HL-60/S4 treated with retinoic acid at 250 ng/mL for 4 days and 3 days (cell line): ENCODE measurements around the gene THRB.

Experiments used
- in situ Hi-C: fragments of 300-500 bp; cut with MboI; formaldehyde crosslinking; loops from 2 replicates; pipeline ENCODE4 v1.7.0; 2022; ENCODE audit warnings: low sequenced_read_pairs

THRB gene

GRCh38 chr3:24494618-24495325 is at the start of gene THRB:
THRB (minus strand) TSS chr3:24494850.
- in situ Hi-C loops = no loop called here

GRCh38 chr3:24541935-24542334 is 47.3 kb upstream of the THRB start:
- in situ Hi-C loops = no loop called here

- in situ Hi-C loops = no loop called here
Measured at GRCh38 chr3:24540821-24541220, 46.2 kb upstream of the THRB start.

- in situ Hi-C loops = no loop called here
Measured at GRCh38 chr3:24539699-24540098, 45.0 kb upstream of the THRB start.

- in situ Hi-C loops = no loop called here
Measured at GRCh38 chr3:24538891-24539290, 44.2 kb upstream of the THRB start.

- in situ Hi-C loops = no loop called here
Measured at GRCh38 chr3:24533561-24534193, 39.0 kb upstream of the THRB start.

- in situ Hi-C loops = no loop called here
Measured at GRCh38 chr3:24530471-24530870, 35.8 kb upstream of the THRB start.

- in situ Hi-C loops = no loop called here
Measured at GRCh38 chr3:24529210-24529609, 34.6 kb upstream of the THRB start.

- in situ Hi-C loops = no loop called here
Measured at GRCh38 chr3:24526640-24527212, 32.1 kb upstream of the THRB start.

GRCh38 chr3:24525557-24525956 is 30.9 kb upstream of the THRB start:
- in situ Hi-C loops = no loop called here

GRCh38 chr3:24525022-24525421 is 30.4 kb upstream of the THRB start:
- in situ Hi-C loops = no loop called here

GRCh38 chr3:24523988-24524727 is 29.5 kb upstream of the THRB start:
- in situ Hi-C loops = no loop called here

GRCh38 chr3:24523215-24523614 is 28.6 kb upstream of the THRB start:
- in situ Hi-C loops = no loop called here

- in situ Hi-C loops = no loop called here
Measured at GRCh38 chr3:24522146-24522579, 27.5 kb upstream of the THRB start.

GRCh38 chr3:24521420-24522145 is 26.9 kb upstream of the THRB start:
- in situ Hi-C loops = no loop called here

GRCh38 chr3:24520976-24521419 is 26.3 kb upstream of the THRB start:
- in situ Hi-C loops = no loop called here

- in situ Hi-C loops = no loop called here
Measured at GRCh38 chr3:24520101-24520495, 25.4 kb upstream of the THRB start.

- in situ Hi-C loops = no loop called here
Measured at GRCh38 chr3:24519368-24520100, 24.9 kb upstream of the THRB start.

- in situ Hi-C loops = no loop called here
Measured at GRCh38 chr3:24518990-24519367, 24.3 kb upstream of the THRB start.

- in situ Hi-C loops = no loop called here
Measured at GRCh38 chr3:24514119-24514518, 19.5 kb upstream of the THRB start.
